Amygdala (tissue), 56 donors: ENCODE data around the gene NOL3.
"Not testable (repeated sequence)": the region's sequence is repeated elsewhere in the genome, so short reads cannot be mapped to it uniquely, and the experiment has no call there.

Source experiments
- DNase-seq, 56 donors: peaks; one replicate each; lab custom pipeline; 2025; lab: John Stamatoyannopoulos, UW

The NOL3 gene

GRCh38 chr16:67170168-67170948 is at the start of gene NOL3:
Gene NOL3, plus strand, starts transcription at chr16:67170538.
- DNase-seq, result peak in 41 of 56 donors; percentile 23 to 79 (median 61)

GRCh38 chr16:67122799-67123198 is 47.5 kb upstream of the NOL3 start:
- not testable (repeated sequence) for DNase-seq

- DNase-seq, result no peak
Observed at GRCh38 chr16:67128417-67128816, 41.9 kb upstream of the NOL3 start.

GRCh38 chr16:67128887-67129286 is 41.5 kb upstream of the NOL3 start:
- no peak for DNase-seq

- DNase-seq, result peak in 11 of 56 donors; percentile 19 to 49 (median 27)
Observed at GRCh38 chr16:67129422-67129821, 40.9 kb upstream of the NOL3 start.

GRCh38 chr16:67137605-67138004 is 32.7 kb upstream of the NOL3 start:
- DNase-seq, result no peak

GRCh38 chr16:67141391-67141790 is 28.9 kb upstream of the NOL3 start:
- peak in 1 of 56 donors; percentile 13 for DNase-seq

GRCh38 chr16:67142342-67142741 is 28.0 kb upstream of the NOL3 start:
- DNase-seq, result no peak

GRCh38 chr16:67144943-67145342 is 25.4 kb upstream of the NOL3 start:
- no peak for DNase-seq

GRCh38 chr16:67145746-67146145 is 24.6 kb upstream of the NOL3 start:
- no peak for DNase-seq

GRCh38 chr16:67146523-67147357 is 23.6 kb upstream of the NOL3 start:
- peak in 3 of 56 donors; percentile 21 to 28 (median 27) for DNase-seq

GRCh38 chr16:67147437-67148140 is 22.7 kb upstream of the NOL3 start:
- no peak for DNase-seq

GRCh38 chr16:67148221-67148620 is 22.1 kb upstream of the NOL3 start:
- DNase-seq, result no peak

- DNase-seq, result no peak
Observed at GRCh38 chr16:67148656-67149275, 21.6 kb upstream of the NOL3 start.

- DNase-seq, result no peak
Observed at GRCh38 chr16:67149276-67150046, 20.9 kb upstream of the NOL3 start.

GRCh38 chr16:67150047-67150832 is 20.1 kb upstream of the NOL3 start:
- DNase-seq, result peak in 4 of 56 donors; percentile 19 to 72 (median 40)

- peak in 44 of 56 donors; percentile 11 to 84 (median 62) for DNase-seq
Observed at GRCh38 chr16:67150833-67151396, 19.4 kb upstream of the NOL3 start, which contains the start of gene B3GNT9. Gene B3GNT9, minus strand, starts transcription at chr16:67150998. Its CDS starts 513 bp downstream, at chr16:67150485.

GRCh38 chr16:67151431-67152097 is 18.8 kb upstream of the NOL3 start:
- no peak for DNase-seq
